Neuron (in vitro differentiated cells): ENCODE data around the gene FBXL13.
A peak's percentile ranks its signal among the peaks of the same experiment; 100 is the strongest.
"Not testable (repeated sequence)": the region's sequence is repeated elsewhere in the genome, so short reads cannot be mapped to it uniquely, and the experiment has no call there.

Experiments
- H2AFZ ChIP-seq: one replicate; pipeline ENCODE4 v1.6.1; 2013; ENCODE audit warnings: low read depth, mild to moderate bottlenecking, inconsistent platforms, low read length, moderate library complexity
- H3K27me3 ChIP-seq: one replicate; pipeline ENCODE4 v1.6.1; 2013; ENCODE audit warnings: low read length; ENCODE audit not compliant: insufficient read depth
- H3K36me3 ChIP-seq: one replicate; pipeline ENCODE4 v1.6.1; 2013; ENCODE audit warnings: low read length; ENCODE audit not compliant: insufficient read depth
- H3K4me1 ChIP-seq: one replicate; pipeline ENCODE4 v1.6.1; 2013; ENCODE audit warnings: low read length; ENCODE audit not compliant: insufficient read depth
- H3K4me3 ChIP-seq: 2 replicates; pipeline ENCODE4 v1.5.1; 2013; ENCODE audit warnings: mild to moderate bottlenecking, low read length, moderate library complexity
- H3K9me3 ChIP-seq: one replicate; pipeline ENCODE4 v1.6.1; 2013; ENCODE audit warnings: low read length

FBXL13 gene

GRCh38 chr7:103074519-103075336, at the start of gene FBXL13, which contains the start of gene ARMC10:
Gene FBXL13, minus strand, starts transcription at chr7:103074796.
Gene ARMC10, plus strand, starts transcription at chr7:103075140. Its CDS starts 133 bp downstream, at chr7:103075273.
- H3K4me1 ChIP-seq, result peaks cover 14% of the 10 kb centered on the region
- peaks cover 13% of the 10 kb centered on the region for H3K36me3 ChIP-seq
- H3K27me3 ChIP-seq, result no peaks in the 10 kb centered on the region
- H2AFZ ChIP-seq, result peak within 1 kb of the TSS; percentile 70
- H3K4me3 ChIP-seq, result peak within 1 kb of the TSS; percentile 71
- no peaks in the 10 kb centered on the region for H3K9me3 ChIP-seq

- Histone ChIP-seq H3K4me1 (no peaks in the 10 kb centered on the region), H2AFZ (no peak overlapping the region), H3K36me3 (peaks cover 66% of the 10 kb centered on the region), H3K27me3 (no peaks in the 10 kb centered on the region), H3K9me3 (no peaks in the 10 kb centered on the region), H3K4me3 (no peak overlapping the region)
These were observed 48.9 kb upstream of the FBXL13 start for GRCh38 chr7:103123529-103123928.

DNA sequence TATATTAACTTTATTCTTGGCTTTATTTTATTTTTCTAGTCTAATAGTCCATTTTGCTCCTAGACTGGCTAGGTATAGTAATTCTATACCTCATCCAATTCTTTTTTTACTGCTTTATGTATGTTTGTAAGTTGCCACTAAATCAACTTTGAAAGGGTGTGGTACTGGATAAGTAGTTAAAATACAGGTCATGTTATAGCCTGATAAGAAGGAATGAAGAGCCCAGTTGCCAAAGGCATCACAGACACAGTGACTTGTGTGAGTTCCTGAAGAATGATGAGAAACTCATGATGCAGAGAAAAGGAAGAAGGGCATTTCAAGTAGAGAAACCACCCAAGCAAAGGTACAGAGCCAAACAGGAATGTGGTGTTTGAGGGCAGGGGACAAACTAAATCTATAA, 47.0 kb upstream of the FBXL13 start:
- H3K9me3 ChIP-seq, result no peaks in the 10 kb centered on the region
- no peaks in the 10 kb centered on the region for H3K4me1 ChIP-seq
- H3K36me3 ChIP-seq, result peaks cover 50% of the 10 kb centered on the region
- no peak overlapping the region for H3K4me3 ChIP-seq
- H3K27me3 ChIP-seq, result no peaks in the 10 kb centered on the region
- H2AFZ ChIP-seq, result no peak overlapping the region

DNA sequence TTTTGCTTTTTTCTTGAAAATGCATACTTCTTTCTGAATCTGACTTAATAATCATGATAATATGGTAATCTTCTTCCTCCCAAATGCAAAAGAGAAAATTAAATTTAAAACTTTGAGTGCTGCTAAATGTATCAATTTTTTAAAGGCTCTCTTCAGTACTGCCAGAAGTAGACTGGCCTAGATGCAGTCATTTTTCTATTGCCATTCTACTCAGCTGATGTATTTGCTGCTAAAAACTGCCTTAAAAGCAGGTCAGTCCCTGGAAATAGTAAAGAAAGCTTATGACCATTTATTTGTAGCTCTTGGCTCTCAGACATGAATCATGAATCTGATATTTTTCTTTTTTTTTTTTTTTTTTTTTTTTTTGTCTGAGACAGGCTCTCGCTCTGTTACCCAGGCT, 45.8 kb upstream of the FBXL13 start:
- Histone ChIP-seq H2AFZ (no peak overlapping the region), H3K9me3 (no peaks in the 10 kb centered on the region), H3K36me3 (peaks cover 46% of the 10 kb centered on the region), H3K4me1 (no peaks in the 10 kb centered on the region), H3K27me3 (no peaks in the 10 kb centered on the region), H3K4me3 (no peak overlapping the region)

GRCh38 chr7:103119791-103120291, 45.2 kb upstream of the FBXL13 start:
- H3K27me3 ChIP-seq, result no peaks in the 10 kb centered on the region
- no peak overlapping the region for H3K4me3 ChIP-seq
- peaks cover 47% of the 10 kb centered on the region for H3K36me3 ChIP-seq
- no peaks in the 10 kb centered on the region for H3K9me3 ChIP-seq
- no peaks in the 10 kb centered on the region for H3K4me1 ChIP-seq
- H2AFZ ChIP-seq, result no peak overlapping the region

GRCh38 chr7:103117465-103117864, 42.9 kb upstream of the FBXL13 start:
- Histone ChIP-seq H3K9me3 (no peaks in the 10 kb centered on the region), H3K36me3 (peaks cover 33% of the 10 kb centered on the region), H3K27me3 (no peaks in the 10 kb centered on the region), H2AFZ (no peak overlapping the region), H3K4me1 (peaks cover 5% of the 10 kb centered on the region), H3K4me3 (no peak overlapping the region)

GRCh38 chr7:103116991-103117390, 42.4 kb upstream of the FBXL13 start:
- H3K36me3 ChIP-seq, result peaks cover 29% of the 10 kb centered on the region
- H3K4me3 ChIP-seq, result no peak overlapping the region
- H2AFZ ChIP-seq, result no peak overlapping the region
- H3K27me3 ChIP-seq, result no peaks in the 10 kb centered on the region
- H3K4me1 ChIP-seq, result peaks cover 5% of the 10 kb centered on the region
- no peaks in the 10 kb centered on the region for H3K9me3 ChIP-seq

DNA sequence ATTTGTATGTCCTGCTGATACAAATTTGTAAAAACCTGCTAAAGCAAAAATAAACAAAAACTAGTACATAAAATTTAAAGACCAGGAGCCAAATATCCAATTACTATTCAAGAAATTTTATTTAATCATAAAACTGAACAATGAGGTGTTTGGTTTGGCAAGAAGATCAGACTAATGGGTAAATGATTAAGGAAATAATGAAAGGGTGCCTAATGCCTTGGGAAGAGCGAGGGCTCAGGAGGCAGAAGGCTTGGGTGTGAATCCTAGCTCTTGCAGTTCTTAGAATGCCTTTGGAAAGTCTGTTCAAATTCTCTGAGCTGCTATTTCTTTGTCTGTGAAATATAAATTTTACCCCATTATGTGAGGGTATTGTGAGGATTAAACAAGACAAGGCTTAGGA, 41.9 kb upstream of the FBXL13 start:
- H3K4me3 ChIP-seq, result no peak overlapping the region
- no peak overlapping the region for H2AFZ ChIP-seq
- H3K4me1 ChIP-seq, result peaks cover 5% of the 10 kb centered on the region
- H3K27me3 ChIP-seq, result no peaks in the 10 kb centered on the region
- no peaks in the 10 kb centered on the region for H3K9me3 ChIP-seq
- H3K36me3 ChIP-seq, result peaks cover 26% of the 10 kb centered on the region

GRCh38 chr7:103115771-103116170, 41.2 kb upstream of the FBXL13 start:
- Histone ChIP-seq H3K4me1 (peaks cover 5% of the 10 kb centered on the region), H3K9me3 (no peaks in the 10 kb centered on the region), H3K4me3 (no peak overlapping the region), H2AFZ (no peak overlapping the region), H3K27me3 (no peaks in the 10 kb centered on the region), H3K36me3 (peaks cover 20% of the 10 kb centered on the region)

DNA sequence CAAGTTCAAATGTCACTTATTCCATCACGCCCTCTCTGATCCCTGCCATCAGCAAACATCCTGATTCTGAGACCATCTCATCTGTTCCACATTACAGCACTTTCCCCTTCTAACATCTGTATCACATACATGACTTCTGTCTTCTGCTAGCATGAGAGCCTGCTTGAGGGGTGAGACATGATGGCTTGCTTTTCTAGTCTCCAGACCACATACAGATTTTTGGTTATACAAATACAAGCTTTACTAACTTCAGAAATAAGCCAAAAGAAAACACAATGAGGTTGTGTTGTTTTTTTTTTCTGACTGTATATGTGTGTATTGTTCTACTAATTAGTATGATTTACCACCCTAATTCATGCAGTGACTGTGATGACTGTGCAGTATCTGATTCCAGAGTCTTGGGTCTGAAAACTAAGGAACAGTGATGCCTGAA, 40.0 kb upstream of the FBXL13 start:
- H3K4me1 ChIP-seq, result peaks cover 5% of the 10 kb centered on the region
- peaks cover 16% of the 10 kb centered on the region for H3K36me3 ChIP-seq
- H3K9me3 ChIP-seq, result no peaks in the 10 kb centered on the region
- H3K4me3 ChIP-seq, result no peak overlapping the region
- no peak overlapping the region for H2AFZ ChIP-seq
- no peaks in the 10 kb centered on the region for H3K27me3 ChIP-seq

DNA sequence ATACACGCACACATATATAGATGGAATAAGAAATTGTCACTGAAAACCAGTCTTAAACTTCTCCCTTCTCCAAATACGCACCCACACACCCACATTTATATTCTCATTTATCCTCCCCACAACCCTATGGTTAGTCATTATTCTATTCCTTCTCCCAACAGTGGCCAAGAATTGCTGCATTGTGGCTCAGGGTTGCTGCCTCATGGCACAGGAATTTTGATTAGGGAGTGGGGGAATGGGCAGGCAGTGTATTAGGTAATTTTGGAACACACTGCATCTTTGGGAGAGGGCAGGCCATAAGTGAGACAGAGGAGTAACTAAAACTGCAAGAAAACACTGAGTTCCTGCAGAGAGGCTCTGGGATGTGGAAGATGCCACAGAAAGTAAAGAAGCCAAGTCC, 38.6 kb upstream of the FBXL13 start:
- H3K36me3 ChIP-seq, result peaks cover 9% of the 10 kb centered on the region

GRCh38 chr7:103106703-103107070, 32.1 kb upstream of the FBXL13 start:
- H2AFZ ChIP-seq, H3K27me3 ChIP-seq, H3K4me3 ChIP-seq, H3K9me3 ChIP-seq: not testable (repeated sequence)
- Histone ChIP-seq H3K4me1 (peaks cover 15% of the 10 kb centered on the region), H3K36me3 (peaks cover 24% of the 10 kb centered on the region)

More for the DNA sequence above, 38.6 kb upstream of the FBXL13 start:
- H3K4me1 ChIP-seq, result peaks cover 5% of the 10 kb centered on the region
- H2AFZ ChIP-seq, result no peak overlapping the region
- no peak overlapping the region for H3K4me3 ChIP-seq
- no peaks in the 10 kb centered on the region for H3K9me3 ChIP-seq
- no peaks in the 10 kb centered on the region for H3K27me3 ChIP-seq

DNA sequence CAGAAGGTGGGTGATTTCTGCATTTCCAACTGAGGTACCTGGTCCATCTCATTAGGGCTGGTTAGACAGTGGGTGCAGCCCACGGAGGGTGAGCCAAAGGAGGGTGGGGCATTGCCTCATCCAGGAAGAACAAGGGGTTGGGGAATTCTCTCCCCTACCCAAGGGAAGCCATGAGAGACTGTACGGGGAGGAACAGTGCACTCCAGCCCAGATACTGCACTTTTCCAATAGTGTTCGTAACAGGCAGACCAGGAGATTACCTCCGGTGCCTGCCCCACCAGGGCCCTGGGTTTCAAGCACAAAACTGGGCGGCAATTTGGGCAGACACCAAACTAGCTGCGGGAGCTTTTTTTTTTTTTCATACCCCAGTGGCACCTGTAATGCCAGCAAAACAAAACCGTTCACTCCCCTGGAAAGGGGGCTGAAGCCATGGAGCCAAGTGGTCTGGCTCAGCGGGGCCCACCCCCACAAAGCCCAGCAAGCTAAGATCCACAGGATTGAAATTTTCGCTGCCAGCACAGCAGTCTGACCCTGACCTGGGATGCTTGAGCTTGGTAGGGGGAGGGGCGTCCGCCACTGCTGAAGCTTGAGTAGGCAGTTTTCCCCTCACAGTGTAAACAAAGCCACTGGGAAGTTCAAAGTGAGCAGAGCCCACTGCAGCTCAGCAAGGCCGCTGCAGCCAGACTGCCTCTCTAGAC, 31.6 kb upstream of the FBXL13 start:
- Histone ChIP-seq H3K4me1 (peaks cover 15% of the 10 kb centered on the region), H2AFZ (no peak overlapping the region), H3K36me3 (peaks cover 28% of the 10 kb centered on the region), H3K4me3 (no peak overlapping the region), H3K27me3 (no peaks in the 10 kb centered on the region), H3K9me3 (no peaks in the 10 kb centered on the region)
